ENCODE results near the gene SBDS.
"Not testable (repeated sequence)": the region's sequence is repeated elsewhere in the genome, so short reads cannot be mapped to it uniquely, and the experiment has no call there.

Gene SBDS

GRCh38 chr7:66995050-66995776 is at the start of gene SBDS:
TSS of gene SBDS (minus strand) at chr7:66995586. CDS start at chr7:66995417, 169 bp downstream.
- DNase-seq (ENCODE audit: low read depth), result peak; percentile 94

- not testable (repeated sequence) for DNase-seq (ENCODE audit: low read depth)
These were observed 48.2 kb upstream of the SBDS start for GRCh38 chr7:67043559-67043930.

- peak; percentile 42 for DNase-seq (ENCODE audit: low read depth)
These were observed 47.6 kb upstream of the SBDS start for GRCh38 chr7:67042781-67043558.

GRCh38 chr7:67040832-67041231 is 45.4 kb upstream of the SBDS start:
- DNase-seq (ENCODE audit: low read depth), result not testable (repeated sequence)

DNA sequence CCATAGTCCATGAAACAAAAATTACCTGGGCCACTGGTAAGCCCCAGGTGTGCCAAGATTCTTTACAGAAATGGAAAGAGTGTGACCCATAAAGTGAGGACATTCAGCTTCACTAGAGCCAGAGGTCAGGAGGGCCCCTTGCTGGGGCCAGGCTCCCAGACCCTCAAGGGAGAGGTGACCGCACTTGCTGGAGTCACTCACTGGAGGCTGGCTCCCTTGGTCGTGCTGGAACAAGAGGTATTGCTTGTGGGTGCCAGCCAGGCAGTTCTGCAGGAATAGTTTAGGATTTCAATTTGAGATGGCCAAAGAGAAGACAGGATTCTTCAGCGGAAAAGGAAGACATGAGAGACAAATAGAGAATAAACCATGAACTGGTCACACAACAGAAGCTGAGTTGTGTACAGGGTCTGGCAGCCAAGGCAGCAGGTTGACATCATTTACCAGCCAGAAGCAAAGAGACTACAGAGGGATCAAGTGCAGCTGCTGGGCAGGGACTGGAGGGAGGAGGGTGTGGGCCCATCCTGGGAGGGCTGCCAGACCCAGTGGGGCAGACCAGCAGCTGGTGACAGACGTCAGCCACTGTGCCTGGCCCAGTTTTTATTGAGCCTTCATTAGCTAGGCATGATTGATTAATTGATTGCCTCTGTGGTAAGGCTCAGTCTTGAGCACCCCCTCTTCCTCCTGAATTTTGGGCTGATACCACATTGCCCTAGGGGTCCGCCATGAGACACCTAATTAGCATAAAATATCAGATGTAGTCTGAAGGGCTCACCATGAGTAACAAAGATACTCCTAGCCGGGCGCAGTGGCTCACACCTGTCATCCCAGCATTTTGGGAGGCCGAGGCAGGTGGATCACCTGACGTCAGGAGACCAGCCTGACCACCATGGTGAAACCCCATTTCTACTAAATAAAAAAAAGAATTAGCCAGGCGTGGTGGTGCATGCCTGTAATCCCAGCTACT is 41.3 kb upstream of the SBDS start:
- DNase-seq (ENCODE audit: low read depth), result not testable (repeated sequence)

GRCh38 chr7:67033251-67033650 is 37.9 kb upstream of the SBDS start:
- no peak for DNase-seq (ENCODE audit: low read depth)

DNA sequence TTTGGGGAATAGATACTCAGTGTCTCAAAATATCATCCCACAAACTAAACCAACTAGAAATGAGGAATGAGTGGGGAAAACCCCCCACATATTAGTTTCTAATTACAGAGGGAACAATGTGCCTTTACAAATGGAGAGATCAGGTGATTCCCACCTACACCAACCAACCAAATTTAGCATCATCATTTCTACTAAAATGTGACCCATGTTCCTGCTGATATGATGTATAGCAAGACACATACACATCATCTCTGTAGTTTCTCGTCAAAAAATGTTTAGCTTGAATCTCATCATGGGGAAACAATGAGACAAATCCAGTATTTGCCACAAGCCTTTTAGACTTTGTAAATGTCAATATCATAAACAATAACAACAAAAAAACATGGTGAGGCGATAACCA is 36.3 kb upstream of the SBDS start:
- not testable (repeated sequence) for DNase-seq (ENCODE audit: low read depth)

GRCh38 chr7:67025459-67025858 is 30.1 kb upstream of the SBDS start:
- peak; percentile 37 for DNase-seq (ENCODE audit: low read depth)

DNA sequence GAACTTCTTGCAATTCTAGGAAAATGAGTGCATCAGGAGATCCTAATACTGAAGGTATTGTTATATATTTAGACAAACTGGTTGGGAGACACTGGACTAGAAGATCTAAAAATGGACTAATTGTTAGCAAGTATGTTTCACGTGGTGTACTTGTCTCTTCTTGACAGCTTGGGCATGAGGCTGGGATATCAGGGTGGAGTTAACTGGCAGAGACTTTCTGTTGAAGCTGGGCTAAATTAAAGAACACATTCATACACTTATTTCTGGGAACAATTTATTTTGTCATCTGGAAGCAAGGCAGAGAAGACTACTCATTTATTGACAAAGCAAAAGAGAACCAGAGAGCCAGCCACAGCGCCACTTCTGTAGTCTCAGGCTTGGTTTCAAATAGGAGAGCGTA is 27.1 kb upstream of the SBDS start:
- DNase-seq (ENCODE audit: low read depth), result no peak

- no peak for DNase-seq (ENCODE audit: low read depth)
These were observed 25.9 kb upstream of the SBDS start for GRCh38 chr7:67021260-67021659.

DNA sequence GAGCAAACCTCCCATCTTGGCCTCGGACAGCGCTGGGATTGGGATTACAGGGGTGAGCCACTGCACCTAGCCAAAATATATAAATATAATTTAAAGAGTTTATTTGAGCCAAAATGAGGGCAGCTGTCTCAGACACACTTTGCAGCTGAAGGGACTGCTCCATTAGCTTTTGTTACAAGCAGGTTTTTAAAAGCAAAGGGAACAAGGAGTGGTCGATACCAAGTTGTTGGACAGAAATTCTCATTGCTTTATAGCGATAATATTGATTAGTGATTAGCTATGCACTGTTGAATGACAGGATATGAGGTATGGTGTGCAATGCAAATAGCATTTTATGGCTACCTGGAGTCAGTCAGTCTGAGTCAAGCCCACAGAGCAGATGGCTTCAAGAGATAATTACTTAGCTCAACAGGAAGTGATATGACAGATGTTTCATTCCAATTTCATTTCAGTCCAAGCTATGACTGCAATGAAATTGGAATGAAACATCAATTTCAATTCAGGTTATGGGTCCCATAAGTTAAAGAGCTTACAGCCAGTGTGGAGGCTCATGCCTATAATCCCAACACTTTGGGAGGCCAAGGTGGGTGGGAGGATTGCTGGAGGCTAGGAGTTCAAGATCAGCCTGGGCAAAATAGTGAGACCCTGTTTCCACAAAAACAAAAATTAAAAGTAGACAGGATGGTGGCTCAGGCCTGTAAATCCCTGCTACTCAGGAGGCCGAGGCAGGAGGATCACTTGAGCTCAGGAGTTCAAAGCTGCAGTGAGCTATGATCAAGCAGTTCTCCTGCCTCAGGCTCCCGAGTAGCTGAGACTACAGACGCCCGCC is 24.4 kb upstream of the SBDS start:
- no peak for DNase-seq (ENCODE audit: low read depth)

GRCh38 chr7:67018940-67019339 is 23.6 kb upstream of the SBDS start:
- no peak for DNase-seq (ENCODE audit: low read depth)

DNA sequence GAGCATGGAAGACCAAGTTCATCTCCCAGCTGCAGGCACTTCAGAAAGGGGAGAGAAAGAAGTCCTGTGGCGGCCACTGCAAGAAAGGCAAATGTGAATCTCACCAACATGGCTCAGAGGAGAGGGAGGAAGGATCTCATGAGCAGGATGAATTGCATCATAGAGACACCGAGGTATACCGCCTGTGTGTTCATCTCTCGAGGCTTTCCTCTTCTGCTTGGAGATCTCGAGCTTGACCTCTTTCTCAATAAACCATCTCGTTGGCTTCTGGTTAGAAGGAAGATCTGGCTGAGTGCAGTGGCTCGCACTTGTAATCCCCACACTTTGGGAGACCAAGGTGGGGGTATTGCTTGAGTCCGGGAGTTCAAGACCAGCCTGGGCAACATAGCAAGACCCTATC is 22.6 kb upstream of the SBDS start:
- DNase-seq (ENCODE audit: low read depth), result not testable (repeated sequence)

GRCh38 chr7:67014076-67014622 is 18.8 kb upstream of the SBDS start:
- DNase-seq (ENCODE audit: low read depth), result not testable (repeated sequence)

DNA sequence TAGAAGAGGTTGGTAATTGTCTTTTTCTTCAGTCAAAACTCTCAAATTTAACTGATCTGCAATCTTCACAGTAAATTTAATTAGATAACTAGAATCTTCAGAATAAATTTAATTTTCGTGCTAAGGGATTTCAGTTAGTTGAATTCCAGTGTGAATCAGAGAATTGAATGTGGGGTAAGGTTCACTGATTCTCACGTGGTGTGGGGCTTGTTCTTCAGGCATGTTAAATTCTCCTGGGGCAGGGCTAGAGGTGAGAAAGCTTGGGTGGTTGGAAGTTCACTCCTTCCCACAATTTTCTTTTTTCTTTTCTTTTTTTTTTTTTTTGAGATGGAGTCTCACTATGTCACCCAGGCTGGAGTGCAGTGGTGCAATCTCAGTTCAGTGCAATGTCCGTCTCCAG is 14.3 kb upstream of the SBDS start:
- DNase-seq (ENCODE audit: low read depth), result not testable (repeated sequence)

DNA sequence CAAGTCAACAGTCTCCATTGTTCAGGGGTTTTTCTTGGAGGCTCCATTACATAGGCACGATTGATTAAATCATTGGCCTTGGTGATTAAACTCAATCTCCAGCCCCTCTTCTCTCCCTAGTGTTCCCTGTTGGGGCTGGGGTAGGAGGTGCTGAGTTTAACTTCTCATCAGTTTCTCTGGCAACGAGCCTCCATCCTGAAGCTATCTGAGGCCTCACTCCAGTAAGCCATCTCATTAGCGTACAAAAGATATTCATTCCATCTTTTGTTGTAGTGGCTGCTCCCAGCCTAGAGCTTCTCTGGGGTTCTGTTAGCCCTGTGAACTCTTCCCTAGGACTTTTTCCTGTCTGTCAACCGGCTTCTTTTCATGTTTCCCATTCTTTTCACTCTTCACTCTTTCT is 12.9 kb upstream of the SBDS start:
- no peak for DNase-seq (ENCODE audit: low read depth)

GRCh38 chr7:67006965-67007364 is 11.6 kb upstream of the SBDS start:
- no peak for DNase-seq (ENCODE audit: low read depth)

- not testable (repeated sequence) for DNase-seq (ENCODE audit: low read depth)
These were observed 8.8 kb upstream of the SBDS start for GRCh38 chr7:67004145-67004544.

- peak; percentile 4 for DNase-seq (ENCODE audit: low read depth)
These were observed 5.3 kb upstream of the SBDS start for GRCh38 chr7:67000601-67001258.

GRCh38 chr7:66996444-66997191 is 1.2 kb upstream of the SBDS start, which contains the start of gene TYW1:
TSS of gene TYW1 (plus strand) at chr7:66996833. CDS start at chr7:66996979, 146 bp downstream.
- peak; percentile 86 for DNase-seq (ENCODE audit: low read depth)
